GM18858 (cell line): ENCODE results near the gene PCCA.
"Not testable (repeated sequence)": the region's sequence is repeated elsewhere in the genome, so short reads cannot be mapped to it uniquely, and the experiment has no call there.

Source experiments
- ATAC-seq: cut with Tn5 transposase; IDR thresholded peaks from one replicate; pipeline ENCODE4 v1.9.1; 2021; ENCODE audit not compliant: unreplicated experiment

The PCCA gene

GRCh38 chr13:100301418-100301817, 212.5 kb downstream of the PCCA start:
- ATAC-seq: no peak

GRCh38 chr13:100302391-100302790, 213.5 kb downstream of the PCCA start:
- no peak for ATAC-seq

GRCh38 chr13:100304229-100304628, 215.3 kb downstream of the PCCA start:
- no peak for ATAC-seq

- ATAC-seq: no peak
Observed at GRCh38 chr13:100305398-100305797, 216.5 kb downstream of the PCCA start.

- no peak for ATAC-seq
Observed at GRCh38 chr13:100306030-100306429, 217.1 kb downstream of the PCCA start.

GRCh38 chr13:100306434-100306999, 217.6 kb downstream of the PCCA start:
- no peak for ATAC-seq

GRCh38 chr13:100314132-100314910, 225.4 kb downstream of the PCCA start:
- ATAC-seq: no peak

GRCh38 chr13:100315522-100315921, 226.6 kb downstream of the PCCA start:
- no peak for ATAC-seq

- ATAC-seq: not testable (repeated sequence)
Observed at GRCh38 chr13:100318473-100318872, 229.6 kb downstream of the PCCA start.

GRCh38 chr13:100323937-100324336, 235.0 kb downstream of the PCCA start:
- no peak for ATAC-seq

GRCh38 chr13:100330662-100331061, 241.8 kb downstream of the PCCA start:
- ATAC-seq: no peak

- no peak for ATAC-seq
Observed at GRCh38 chr13:100333141-100333540, 244.2 kb downstream of the PCCA start.

- ATAC-seq: no peak
Observed at GRCh38 chr13:100334214-100334613, 245.3 kb downstream of the PCCA start.

- no peak for ATAC-seq
Observed at GRCh38 chr13:100336795-100337516, 248.1 kb downstream of the PCCA start.

- ATAC-seq: no peak
Observed at GRCh38 chr13:100338275-100338674, 249.4 kb downstream of the PCCA start.

- no peak for ATAC-seq
Observed at GRCh38 chr13:100339411-100339940, 250.6 kb downstream of the PCCA start.

GRCh38 chr13:100340865-100341264, 252.0 kb downstream of the PCCA start:
- ATAC-seq: no peak

GRCh38 chr13:100341327-100341726, 252.4 kb downstream of the PCCA start:
- no peak for ATAC-seq

GRCh38 chr13:100344544-100344943, 255.7 kb downstream of the PCCA start:
- no peak for ATAC-seq

- ATAC-seq: no peak
Observed at GRCh38 chr13:100347968-100348367, 259.1 kb downstream of the PCCA start.

GRCh38 chr13:100349594-100349993, 260.7 kb downstream of the PCCA start:
- no peak for ATAC-seq

GRCh38 chr13:100350601-100351000, 261.7 kb downstream of the PCCA start:
- ATAC-seq: no peak
